ENCODE measurements around the gene SIT1. TPM values are rescaled to one million over a fixed set of nuclear protein-coding genes. Genes with fewer than 3 reads are reported as not detected.
"Not testable (repeated sequence)": the region's sequence is repeated elsewhere in the genome, so short reads cannot be mapped to it uniquely, and the experiment has no call there.

SIT1 gene
- total RNA-seq, 1 donor from 2014 or later = 92.1 TPM

DNA sequence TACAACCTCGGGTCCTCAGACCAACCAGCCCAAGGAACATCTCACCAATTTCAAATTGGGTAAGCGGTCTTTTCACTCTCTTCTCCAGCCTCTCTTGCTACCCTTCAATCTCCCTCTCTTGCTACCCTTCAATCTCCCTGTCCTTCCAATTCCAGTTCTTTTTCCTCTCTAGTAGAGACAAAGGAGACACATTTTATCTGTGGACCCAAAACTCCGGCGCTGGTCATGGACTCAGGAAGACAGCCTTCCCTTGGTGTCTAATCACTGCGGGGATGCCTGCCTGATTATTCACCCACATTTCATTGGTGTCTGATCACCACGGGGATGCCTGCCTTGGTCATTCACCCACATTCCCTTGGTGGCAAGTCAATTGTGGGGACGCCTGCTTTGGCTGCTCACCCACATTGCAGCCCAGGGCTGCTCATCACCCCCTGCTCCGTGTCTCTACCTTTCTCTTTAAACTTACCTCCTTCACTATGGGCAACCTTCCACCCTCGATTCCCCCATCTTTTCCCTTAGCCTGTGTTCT is 13.2 kb downstream of the SIT1 start:
- peak overlapping the region; percentile 16 for H3K27ac Mint-ChIP-seq
- intact Hi-C loops (cut with micrococcal nuclease) = loop anchor here (5.0 kb wide), 1 partner anchor 1260 kb away; the partner anchor contains the start of gene MYORG
- not testable (repeated sequence) for DNase-seq (ENCODE audit: low spot score); H3K4me3 Mint-ChIP-seq (ENCODE audit: low read depth); H3K27me3 Mint-ChIP-seq (ENCODE audit: low read depth)
- H3K36me3 Mint-ChIP-seq (ENCODE audit: low read depth) = peaks cover 31% of the 10 kb centered on the region
- peaks cover 12% of the 10 kb centered on the region for H3K9me3 Mint-ChIP-seq
- peaks cover 52% of the 10 kb centered on the region for H3K4me1 Mint-ChIP-seq (ENCODE audit: low read depth)

DNA sequence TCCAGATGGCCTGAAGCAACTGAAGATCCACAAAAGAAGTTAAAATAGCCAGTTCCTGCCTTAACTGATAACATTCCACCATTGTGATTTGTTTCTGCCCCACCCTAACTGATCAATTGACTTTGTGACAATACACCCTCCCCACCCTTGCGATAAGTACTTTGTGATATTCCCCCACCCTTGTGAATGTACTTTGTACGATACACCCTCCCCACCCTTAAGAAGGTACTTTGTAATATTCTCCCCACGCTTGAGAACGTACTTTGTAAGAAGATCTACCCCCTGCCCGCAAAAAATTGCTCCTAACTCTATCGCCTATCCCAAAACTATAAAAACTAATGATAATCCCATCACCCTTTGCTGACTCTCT is 13.9 kb downstream of the SIT1 start:
- Mint-ChIP-seq H3K27ac (peak overlapping the region; percentile 24), H3K4me1 (ENCODE audit: low read depth) (peaks cover 52% of the 10 kb centered on the region), H3K9me3 (peaks cover 12% of the 10 kb centered on the region), H3K36me3 (ENCODE audit: low read depth) (peaks cover 25% of the 10 kb centered on the region)
- H3K4me3 Mint-ChIP-seq (ENCODE audit: low read depth); H3K27me3 Mint-ChIP-seq (ENCODE audit: low read depth); DNase-seq (ENCODE audit: low spot score): not testable (repeated sequence)
- intact Hi-C loops (cut with micrococcal nuclease) = loop anchor here (5.0 kb wide), 1 partner anchor 1260 kb away; the partner anchor contains the start of gene MYORG

DNA sequence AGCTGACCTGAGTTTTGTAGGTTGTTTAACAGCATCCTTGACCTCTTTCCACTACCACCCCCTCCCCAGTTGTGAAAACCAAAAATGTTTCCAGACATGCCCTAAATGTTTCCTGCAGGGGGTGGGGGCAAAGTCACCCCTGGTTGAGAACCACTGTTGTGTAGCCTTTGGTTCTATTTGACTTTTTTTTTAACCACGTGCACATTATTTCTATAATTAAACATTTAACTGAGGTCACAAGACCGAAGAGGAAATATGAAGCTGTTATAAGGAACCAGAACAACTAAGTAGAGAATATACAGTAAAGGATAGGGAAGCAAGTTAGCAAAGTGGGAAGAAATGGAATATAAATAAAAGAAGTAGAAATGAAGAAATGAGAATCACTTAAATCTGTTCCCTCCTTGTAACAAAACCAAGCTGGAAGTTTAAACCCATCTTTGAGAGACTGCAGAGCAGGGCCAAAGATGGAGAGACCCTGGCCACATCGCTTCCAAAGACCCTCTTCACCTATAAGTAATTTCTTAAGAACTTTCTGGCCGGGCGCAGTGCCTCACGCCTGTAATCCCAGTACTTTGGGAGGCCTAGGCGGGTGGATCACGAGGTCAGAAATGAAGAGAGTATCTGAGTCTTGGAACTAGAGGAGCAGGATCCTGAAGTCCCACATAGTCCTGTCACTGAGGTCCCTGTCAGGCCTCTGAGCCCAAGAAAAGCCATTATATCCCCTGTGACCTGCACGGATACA is 14.4 kb downstream of the SIT1 start:
- no peak for DNase-seq (ENCODE audit: low spot score)
- intact Hi-C loops (cut with micrococcal nuclease) = loop anchor here (5.0 kb wide), 1 partner anchor 1259 kb away; the partner anchor contains the start of gene MYORG
- Mint-ChIP-seq H3K27me3 (ENCODE audit: low read depth) (no peaks in the 10 kb centered on the region), H3K36me3 (ENCODE audit: low read depth) (peaks cover 20% of the 10 kb centered on the region), H3K4me1 (ENCODE audit: low read depth) (peaks cover 48% of the 10 kb centered on the region), H3K4me3 (ENCODE audit: low read depth) (no peak overlapping the region), H3K9me3 (peaks cover 12% of the 10 kb centered on the region), H3K27ac (peak overlapping the region; percentile 76)

DNA sequence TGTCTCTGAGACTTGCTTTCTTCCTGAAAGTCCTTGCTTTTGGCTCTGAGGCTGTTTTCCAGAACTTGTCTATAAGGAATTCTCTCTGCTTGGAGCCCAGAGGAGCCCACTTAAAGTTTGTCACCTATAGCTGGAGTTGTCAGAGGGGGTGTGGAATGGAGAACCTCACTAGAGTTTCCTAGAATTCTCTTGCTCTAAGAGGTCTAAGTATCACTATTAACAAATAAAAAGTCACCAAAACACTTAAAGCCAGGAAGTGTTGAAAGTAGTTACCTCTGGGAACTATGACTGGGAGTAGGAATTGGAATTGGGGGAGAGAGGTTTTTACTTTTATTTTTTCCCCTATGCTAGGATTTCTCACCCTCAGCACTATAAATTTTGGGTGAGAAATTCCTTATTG is 15.0 kb downstream of the SIT1 start:
- no peaks in the 10 kb centered on the region for H3K27me3 Mint-ChIP-seq (ENCODE audit: low read depth)
- no peak for DNase-seq (ENCODE audit: low spot score)
- peaks cover 14% of the 10 kb centered on the region for H3K36me3 Mint-ChIP-seq (ENCODE audit: low read depth)
- no peak overlapping the region for H3K4me3 Mint-ChIP-seq (ENCODE audit: low read depth)
- H3K9me3 Mint-ChIP-seq = peaks cover 6% of the 10 kb centered on the region
- intact Hi-C loops (cut with micrococcal nuclease) = loop anchor here (2.0 to 5.0 kb wide), 2 partner anchors 17 to 1258 kb away; partner anchors contain the start of genes CD72 and MYORG
- H3K27ac Mint-ChIP-seq = peak overlapping the region; percentile 44
- peaks cover 47% of the 10 kb centered on the region for H3K4me1 Mint-ChIP-seq (ENCODE audit: low read depth)

DNA sequence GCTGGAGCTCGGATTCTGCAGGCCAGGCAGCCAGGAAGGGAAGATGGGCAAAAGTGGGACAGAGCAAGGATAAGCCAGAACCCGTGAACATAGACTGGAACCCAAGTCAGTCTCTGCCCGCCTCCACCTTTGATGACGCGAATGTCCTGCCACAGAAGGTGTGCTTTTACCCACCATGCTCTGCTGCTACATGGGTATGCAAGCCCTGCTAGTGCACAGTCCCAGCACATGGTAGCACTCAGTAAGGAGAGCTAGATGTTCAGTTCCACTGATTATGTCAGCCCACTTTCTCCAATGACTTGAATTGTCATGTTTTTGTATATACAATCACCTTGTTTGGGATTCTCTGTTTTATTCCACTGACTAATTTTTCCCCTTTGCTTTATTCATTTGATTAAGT is 21.1 kb downstream of the SIT1 start:
- Mint-ChIP-seq H3K27me3 (ENCODE audit: low read depth) (no peaks in the 10 kb centered on the region), H3K4me3 (ENCODE audit: low read depth) (no peak overlapping the region), H3K36me3 (ENCODE audit: low read depth) (no peaks in the 10 kb centered on the region), H3K27ac (no peak overlapping the region), H3K9me3 (no peaks in the 10 kb centered on the region), H3K4me1 (ENCODE audit: low read depth) (peaks cover 22% of the 10 kb centered on the region)
- intact Hi-C loops (cut with micrococcal nuclease) = no loop called here
- no peak for DNase-seq (ENCODE audit: low spot score)

DNA sequence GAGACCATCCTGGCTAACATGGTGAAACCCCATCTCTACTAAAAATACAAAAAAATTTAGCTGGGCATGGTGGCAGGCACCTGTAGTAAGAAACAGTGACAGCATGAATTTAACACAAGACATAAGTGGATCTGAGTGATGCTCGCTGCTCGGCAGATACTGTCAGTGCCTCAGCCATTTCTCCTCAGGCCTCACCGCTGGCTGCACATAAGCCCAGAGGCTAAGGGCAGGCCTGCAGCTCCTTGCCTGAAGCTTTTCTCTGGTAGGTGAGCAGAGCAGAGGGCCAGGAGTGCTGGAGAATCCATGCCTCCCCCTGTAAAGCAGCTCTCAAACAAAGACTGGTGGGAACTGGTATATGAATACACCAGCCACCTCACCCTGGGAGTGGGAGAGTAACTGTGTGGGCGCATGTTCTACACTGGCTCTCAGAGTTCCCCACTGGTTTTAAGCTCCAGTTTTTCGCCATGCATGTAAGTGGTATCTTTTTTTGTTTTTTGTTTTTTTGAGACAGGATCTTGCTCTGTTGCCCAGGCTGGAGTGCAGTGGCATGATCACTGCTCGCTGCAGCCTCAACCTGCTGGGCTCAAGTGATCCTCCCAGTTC is 22.2 kb downstream of the SIT1 start:
- Mint-ChIP-seq H3K27me3 (ENCODE audit: low read depth) (no peaks in the 10 kb centered on the region), H3K4me1 (ENCODE audit: low read depth) (peaks cover 22% of the 10 kb centered on the region), H3K4me3 (ENCODE audit: low read depth) (no peak overlapping the region), H3K9me3 (no peaks in the 10 kb centered on the region), H3K27ac (no peak overlapping the region), H3K36me3 (ENCODE audit: low read depth) (no peaks in the 10 kb centered on the region)
- intact Hi-C loops (cut with micrococcal nuclease) = no loop called here
- no peak for DNase-seq (ENCODE audit: low spot score)

DNA sequence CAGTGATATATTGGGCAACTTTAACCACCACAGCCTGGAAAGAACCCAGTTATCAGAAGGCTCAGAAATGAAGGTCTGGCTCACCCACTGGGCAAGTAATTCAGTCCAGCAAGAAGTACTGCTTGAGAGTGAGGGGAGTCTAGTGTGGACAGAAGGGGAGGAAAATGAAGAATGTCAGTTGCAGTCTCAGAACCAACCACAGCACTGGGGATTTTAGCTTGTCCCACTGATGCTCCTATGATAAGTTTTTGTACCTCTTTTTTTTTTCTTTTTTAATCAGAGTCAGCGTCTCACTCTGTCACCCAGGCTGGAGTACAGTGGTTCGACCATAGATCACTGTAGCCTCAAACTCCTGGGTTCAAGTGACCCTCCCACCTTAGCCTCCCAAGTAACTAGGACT is 23.2 kb downstream of the SIT1 start:
- Mint-ChIP-seq H3K27ac (no peak overlapping the region), H3K27me3 (ENCODE audit: low read depth) (no peaks in the 10 kb centered on the region)
- intact Hi-C loops (cut with micrococcal nuclease) = no loop called here

DNA sequence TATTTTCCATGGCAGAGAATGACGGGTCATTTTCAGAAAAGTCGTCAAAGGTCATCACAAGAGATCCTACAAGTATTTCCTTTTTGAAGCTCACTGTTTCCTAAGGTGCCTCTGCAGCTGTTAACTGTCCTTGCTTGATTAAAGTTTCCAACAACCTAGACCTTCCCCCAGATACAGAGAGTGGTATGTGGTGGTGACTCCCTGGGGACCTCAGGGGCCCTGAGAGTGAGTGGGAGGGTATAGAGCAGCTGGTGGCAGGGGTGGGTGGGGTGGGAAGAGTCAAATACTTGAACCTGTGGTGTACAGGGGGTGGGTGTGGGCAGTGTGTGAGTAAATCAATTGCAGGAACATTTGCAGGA is 31.0 kb downstream of the SIT1 start:
- Mint-ChIP-seq H3K4me3 (ENCODE audit: low read depth) (peak overlapping the region; percentile 47), H3K4me1 (ENCODE audit: low read depth) (peaks cover 62% of the 10 kb centered on the region), H3K27me3 (ENCODE audit: low read depth) (no peaks in the 10 kb centered on the region), H3K27ac (peak overlapping the region; percentile 95), H3K9me3 (no peaks in the 10 kb centered on the region), H3K36me3 (ENCODE audit: low read depth) (peaks cover under 1% of the 10 kb centered on the region)
- intact Hi-C loops (cut with micrococcal nuclease) = loop anchor here (1.0 to 2.0 kb wide), 4 partner anchors 15 to 113 kb away; partner anchors contain the start of genes CREB3 and TLN1
- DNase-seq (ENCODE audit: low spot score) = no peak

More for the DNA sequence above, 23.2 kb downstream of the SIT1 start:
- no peak for DNase-seq (ENCODE audit: low spot score)
- Mint-ChIP-seq H3K9me3 (no peaks in the 10 kb centered on the region), H3K4me1 (ENCODE audit: low read depth) (peaks cover 22% of the 10 kb centered on the region), H3K36me3 (ENCODE audit: low read depth) (no peaks in the 10 kb centered on the region), H3K4me3 (ENCODE audit: low read depth) (no peak overlapping the region)

DNA sequence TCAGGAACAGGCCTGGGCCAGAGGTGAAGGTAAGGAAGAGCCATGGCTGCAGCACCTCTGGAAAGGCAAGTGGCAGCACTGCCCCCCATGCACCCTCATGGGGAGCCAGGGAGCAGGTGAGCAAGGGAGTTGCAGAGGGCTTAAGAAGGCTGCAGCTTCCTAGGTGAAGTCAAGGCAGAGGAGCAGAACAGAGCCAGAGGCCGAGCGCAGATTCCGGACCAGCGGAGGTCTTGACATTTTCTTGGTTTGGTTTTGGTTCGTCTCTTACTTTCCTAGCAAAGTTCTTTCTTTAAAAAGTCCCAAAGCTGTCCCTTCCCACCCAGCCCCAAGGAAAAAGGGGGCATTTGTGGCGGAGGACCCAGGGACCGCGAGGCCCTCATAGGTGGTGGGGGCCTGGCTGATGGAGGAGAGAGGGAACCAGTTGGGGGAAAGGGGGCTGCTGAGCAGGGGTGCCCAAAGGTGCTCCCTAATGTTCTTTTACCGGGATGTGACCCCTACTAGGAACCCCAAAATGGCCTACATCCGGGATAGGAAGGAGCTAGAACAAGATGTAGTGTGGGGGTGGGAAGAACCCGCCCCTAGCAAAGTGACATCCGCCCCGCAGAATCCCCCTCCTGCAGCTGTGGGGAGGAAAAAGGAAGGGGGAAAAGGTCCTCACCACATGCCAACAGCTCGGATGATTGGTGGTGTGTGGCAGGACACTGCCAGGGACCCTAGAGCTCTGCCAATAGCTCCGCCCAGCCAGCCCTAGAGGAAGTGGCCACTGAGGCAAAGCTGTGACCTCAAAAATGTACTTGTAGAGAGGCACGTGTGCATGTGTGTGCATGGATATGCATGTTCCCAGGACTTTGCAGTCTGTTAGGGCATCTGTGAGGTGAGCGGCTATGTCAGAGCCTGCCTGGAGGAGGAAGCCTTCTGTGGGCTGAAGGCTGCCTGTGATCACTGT is 31.6 kb downstream of the SIT1 start:
- peak; percentile 28 for DNase-seq (ENCODE audit: low spot score)
- Mint-ChIP-seq H3K27ac (peak overlapping the region; percentile 95), H3K4me1 (ENCODE audit: low read depth) (peaks cover 63% of the 10 kb centered on the region), H3K4me3 (ENCODE audit: low read depth) (peak overlapping the region; percentile 47), H3K9me3 (no peaks in the 10 kb centered on the region), H3K27me3 (ENCODE audit: low read depth) (no peaks in the 10 kb centered on the region), H3K36me3 (ENCODE audit: low read depth) (peaks cover 7% of the 10 kb centered on the region)
- intact Hi-C loops (cut with micrococcal nuclease) = loop anchor here (1.0 to 2.0 kb wide), 4 partner anchors 15 to 113 kb away; partner anchors contain the start of genes CREB3 and TLN1

DNA sequence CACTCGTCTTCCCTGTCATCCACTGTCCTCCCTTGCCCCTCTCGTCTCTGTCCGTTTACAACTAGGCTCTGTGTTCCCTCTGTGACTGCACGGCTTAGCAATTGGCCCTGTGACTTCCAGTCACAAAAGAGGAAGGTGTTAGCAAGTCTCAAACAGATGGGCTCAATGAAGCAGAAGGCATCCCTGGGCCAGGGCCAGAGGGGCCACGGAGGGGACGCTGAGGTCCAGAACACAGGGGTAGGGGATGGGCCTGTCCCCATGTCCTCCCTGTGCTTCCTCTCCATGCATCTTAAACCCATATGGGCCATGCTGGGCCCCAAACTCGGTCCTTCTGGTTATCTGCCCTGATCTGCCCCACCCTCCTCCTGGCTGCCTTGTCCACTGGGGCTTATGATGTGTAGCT is 32.4 kb downstream of the SIT1 start, which contains the start of gene CD72:
CD72 (minus strand) TSS at position 89 of the 403 bp plus-strand sequence. CDS start 110 bp downstream, outside the sequence.
- peak within 1 kb of the TSS; percentile 80 for H3K4me3 Mint-ChIP-seq (ENCODE audit: low read depth)
- H3K4me1 Mint-ChIP-seq (ENCODE audit: low read depth) = peaks cover 64% of the 10 kb centered on the region
- no peaks in the 10 kb centered on the region for H3K9me3 Mint-ChIP-seq
- intact Hi-C loops (cut with micrococcal nuclease) = loop anchor here (2.0 kb wide), 2 partner anchors 16 to 28 kb away; no protein-coding TSS in a partner anchor
- DNase-seq (ENCODE audit: low spot score) = no peak
- peaks cover 9% of the 10 kb centered on the region for H3K36me3 Mint-ChIP-seq (ENCODE audit: low read depth)
- peak within 1 kb of the TSS; percentile 95 for H3K27ac Mint-ChIP-seq
- no peaks in the 10 kb centered on the region for H3K27me3 Mint-ChIP-seq (ENCODE audit: low read depth)

DNA sequence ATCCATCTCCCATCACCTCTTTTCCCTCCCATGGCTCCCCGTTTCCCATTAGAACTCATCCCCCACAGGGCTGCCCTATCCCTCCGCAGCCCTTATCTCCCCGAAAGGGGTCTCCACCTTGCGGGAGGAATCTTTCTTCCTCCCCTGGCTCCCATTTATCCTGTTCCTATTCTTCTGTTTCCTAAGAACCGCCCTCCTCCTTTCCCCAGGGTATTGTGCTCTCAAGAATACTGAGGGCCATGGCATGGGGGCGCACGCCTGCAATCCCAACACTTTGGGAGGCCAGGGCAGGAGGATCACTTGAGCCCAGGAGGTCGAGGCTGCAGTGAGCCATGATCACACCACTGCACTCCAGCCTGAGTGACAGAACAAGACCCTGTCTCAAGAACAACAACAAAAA is 33.2 kb downstream of the SIT1 start:
- Mint-ChIP-seq H3K27me3 (ENCODE audit: low read depth) (no peaks in the 10 kb centered on the region), H3K4me1 (ENCODE audit: low read depth) (peaks cover 64% of the 10 kb centered on the region), H3K9me3 (no peaks in the 10 kb centered on the region), H3K4me3 (ENCODE audit: low read depth) (peak overlapping the region; percentile 80), H3K36me3 (ENCODE audit: low read depth) (peaks cover 9% of the 10 kb centered on the region), H3K27ac (peak overlapping the region; percentile 95)
- DNase-seq (ENCODE audit: low spot score) = no peak
- intact Hi-C loops (cut with micrococcal nuclease) = no loop called here

All from activated T-helper 2 cell treated with anti-CD3 and anti-CD28 coated beads, Interferon-gamma antibody, Interleukin-2, Interleukin-4, amounts not matched to agents 10 μg/mL and 5 μg/mL and 100 μg/mL, durations not matched to agents 14 hours and 24 hours and 36 hours (primary cell).